Measurements from ENCODE around the gene EFR3B.
"Not testable (repeated sequence)": the region's sequence is repeated elsewhere in the genome, so short reads cannot be mapped to it uniquely, and the experiment has no call there.

Gene EFR3B, protein sequence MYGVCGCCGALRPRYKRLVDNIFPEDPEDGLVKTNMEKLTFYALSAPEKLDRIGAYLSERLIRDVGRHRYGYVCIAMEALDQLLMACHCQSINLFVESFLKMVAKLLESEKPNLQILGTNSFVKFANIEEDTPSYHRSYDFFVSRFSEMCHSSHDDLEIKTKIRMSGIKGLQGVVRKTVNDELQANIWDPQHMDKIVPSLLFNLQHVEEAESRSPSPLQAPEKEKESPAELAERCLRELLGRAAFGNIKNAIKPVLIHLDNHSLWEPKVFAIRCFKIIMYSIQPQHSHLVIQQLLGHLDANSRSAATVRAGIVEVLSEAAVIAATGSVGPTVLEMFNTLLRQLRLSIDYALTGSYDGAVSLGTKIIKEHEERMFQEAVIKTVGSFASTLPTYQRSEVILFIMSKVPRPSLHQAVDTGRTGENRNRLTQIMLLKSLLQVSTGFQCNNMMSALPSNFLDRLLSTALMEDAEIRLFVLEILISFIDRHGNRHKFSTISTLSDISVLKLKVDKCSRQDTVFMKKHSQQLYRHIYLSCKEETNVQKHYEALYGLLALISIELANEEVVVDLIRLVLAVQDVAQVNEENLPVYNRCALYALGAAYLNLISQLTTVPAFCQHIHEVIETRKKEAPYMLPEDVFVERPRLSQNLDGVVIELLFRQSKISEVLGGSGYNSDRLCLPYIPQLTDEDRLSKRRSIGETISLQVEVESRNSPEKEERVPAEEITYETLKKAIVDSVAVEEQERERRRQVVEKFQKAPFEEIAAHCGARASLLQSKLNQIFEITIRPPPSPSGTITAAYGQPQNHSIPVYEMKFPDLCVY

DNA sequence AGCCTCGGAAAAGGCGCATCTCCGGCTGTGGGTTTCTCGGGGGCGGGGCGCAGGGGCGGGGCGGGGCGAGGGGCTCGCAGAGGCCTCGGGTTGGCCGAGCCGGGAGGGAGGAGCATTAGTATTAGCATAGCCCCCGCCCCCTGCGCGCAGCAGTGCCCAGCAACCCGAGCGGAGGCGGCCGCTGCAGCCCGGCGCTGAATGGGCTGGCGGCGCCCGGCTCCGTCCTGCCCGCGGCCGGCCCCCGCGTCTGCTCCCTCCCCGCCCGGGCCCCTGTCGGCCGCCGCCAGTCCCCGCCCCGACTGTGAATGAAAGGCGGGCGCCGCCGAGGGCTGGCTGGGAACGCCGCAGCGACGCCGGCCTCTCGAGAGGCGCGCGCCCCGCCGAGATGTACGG, at the start of gene EFR3B:
Gene EFR3B, plus strand, starts transcription at position 149 of the 393 bp plus-strand sequence. Its CDS starts 237 bp downstream, at position 386.
- DNase-seq (ENCODE audit: low spot score), result peak; percentile 99

DNA sequence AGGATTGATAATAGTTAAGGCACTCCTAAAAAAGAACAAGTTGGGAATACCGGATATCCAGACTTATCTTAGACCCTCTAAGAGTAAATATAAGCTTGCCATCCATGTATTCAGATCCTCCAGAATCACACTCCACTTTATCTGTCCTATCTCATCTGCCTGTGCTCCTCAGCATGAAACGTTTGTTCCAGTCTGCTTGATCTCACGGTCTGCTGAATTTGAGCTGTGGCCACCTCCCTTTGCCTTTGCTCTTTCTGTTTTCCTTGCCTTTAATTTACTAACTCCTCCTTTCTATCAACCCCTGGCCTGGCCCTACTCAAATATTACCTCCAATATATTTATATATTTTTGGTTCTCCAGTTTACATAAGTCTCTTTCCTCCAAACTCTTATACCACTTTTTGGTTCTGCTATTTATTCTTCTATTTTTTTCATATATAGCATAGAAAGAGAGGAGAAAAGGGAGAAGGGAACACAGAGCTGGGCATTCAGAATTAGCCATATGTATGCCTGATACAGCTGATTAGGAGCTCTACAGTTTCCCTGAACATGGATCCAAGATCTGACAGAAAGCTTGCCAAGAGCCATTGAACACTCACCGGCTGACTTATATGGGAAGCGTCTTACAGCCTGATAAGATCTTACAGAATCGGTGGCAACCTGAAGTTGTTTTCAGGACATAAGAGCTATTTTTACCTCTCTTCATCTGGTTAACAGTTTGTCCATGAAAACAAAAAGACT, 48.3 kb upstream of the EFR3B start:
- DNase-seq (ENCODE audit: low spot score), result no peak

DNA sequence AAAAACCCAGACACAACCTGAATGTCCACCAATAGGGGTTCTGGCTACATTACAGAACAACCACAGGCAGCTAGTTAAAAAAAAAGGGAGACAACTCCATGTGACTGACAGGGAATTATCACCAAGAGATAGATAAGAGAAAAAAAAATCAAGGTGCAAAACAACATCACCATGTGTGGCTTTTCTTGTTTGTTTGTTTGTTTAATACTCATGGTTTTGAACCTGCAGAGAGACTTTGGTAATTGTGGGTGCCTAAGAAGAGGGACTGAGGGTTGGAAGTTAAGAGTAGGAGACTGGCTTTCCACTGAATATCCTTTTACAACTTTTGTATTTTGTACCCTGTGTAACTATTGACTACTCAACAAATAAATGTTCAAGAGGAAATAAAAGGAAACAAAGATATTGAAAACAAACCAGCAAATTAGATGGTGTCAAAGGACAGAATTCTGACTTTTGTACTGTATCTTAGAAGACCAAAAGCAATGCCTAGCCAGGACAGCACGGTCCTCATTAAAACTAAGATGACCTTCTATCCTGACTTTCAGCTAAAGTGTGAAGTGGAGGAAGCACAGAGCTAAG, 47.6 kb upstream of the EFR3B start:
- DNase-seq (ENCODE audit: low spot score), result no peak

DNA sequence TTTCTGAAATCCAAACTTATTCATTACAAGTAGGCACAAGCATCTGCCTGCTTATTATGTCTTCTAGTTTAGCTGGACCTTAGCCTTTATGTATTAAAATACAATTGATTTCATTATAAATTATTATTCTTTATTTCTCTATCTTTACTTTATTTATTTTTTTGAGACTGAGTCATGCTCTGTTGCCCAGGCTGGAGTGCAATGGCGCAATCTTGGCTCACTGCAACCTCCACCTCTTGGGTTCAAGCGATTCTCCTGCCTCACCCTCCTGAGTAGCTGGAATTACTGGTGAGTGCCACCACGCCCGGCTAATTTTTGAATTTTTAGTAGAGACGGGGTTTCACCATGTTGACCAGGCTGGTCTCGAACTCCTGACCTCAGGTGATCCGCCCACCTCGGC, 42.8 kb upstream of the EFR3B start:
- DNase-seq (ENCODE audit: low spot score), result not testable (repeated sequence)

DNA sequence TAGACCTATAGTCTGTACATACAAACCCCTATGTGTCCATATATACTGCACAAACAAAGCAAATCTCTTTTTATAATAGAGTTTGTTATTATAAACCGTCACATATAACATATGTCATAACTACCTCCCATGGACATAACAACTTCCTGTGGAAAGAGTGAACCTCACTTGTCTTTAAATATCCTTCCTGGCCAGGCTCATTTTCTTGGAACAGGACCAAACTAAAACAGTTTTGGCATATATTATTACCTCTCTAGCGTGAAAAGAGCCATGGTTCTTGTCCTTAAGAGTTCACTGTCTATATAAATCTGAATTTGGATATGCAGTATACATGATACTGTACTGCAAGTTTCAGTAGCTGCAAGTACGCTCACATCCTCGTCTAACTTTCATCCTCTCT, 41.8 kb upstream of the EFR3B start:
- DNase-seq (ENCODE audit: low spot score), result no peak

DNA sequence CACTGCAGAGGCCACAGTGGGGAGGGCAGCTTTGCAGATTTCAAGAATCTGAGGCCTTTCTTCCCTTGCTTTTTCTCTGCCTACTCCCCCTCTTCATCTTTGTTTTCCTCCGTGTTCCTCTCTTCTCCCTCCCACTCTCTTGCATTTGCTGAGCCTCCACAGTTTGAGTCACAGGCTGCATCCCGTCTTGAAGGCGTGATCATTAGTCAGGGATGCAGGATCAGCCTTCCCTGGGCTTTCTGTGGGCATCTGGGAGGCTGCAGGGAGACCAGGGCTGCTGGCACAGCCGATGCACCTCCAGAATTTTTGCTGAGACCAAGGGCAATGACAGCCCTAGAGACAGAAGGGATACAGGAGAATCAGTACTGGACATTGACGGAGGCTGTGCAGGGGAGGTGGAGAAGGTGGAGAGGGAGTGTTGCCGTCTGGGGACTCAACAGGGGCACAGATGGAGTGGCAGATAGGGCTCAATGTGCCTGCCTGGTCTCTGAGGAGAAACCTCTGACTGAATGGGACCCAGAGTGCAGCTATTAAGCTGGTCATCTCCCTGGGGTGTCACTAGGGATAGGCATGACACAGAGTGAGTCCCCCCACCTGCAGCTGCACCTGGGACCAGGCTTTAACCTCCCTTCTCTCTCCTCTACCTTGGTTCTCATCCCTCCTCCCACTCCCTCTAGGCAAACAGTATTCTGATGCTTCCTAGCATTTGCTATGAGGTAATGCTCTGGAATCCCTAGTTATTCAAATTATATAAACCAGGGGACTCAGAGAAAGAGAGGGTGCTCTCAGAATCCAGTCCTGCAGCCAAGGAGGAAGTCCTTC, 41.2 kb upstream of the EFR3B start:
- peak; percentile 28 for DNase-seq (ENCODE audit: low spot score)

DNA sequence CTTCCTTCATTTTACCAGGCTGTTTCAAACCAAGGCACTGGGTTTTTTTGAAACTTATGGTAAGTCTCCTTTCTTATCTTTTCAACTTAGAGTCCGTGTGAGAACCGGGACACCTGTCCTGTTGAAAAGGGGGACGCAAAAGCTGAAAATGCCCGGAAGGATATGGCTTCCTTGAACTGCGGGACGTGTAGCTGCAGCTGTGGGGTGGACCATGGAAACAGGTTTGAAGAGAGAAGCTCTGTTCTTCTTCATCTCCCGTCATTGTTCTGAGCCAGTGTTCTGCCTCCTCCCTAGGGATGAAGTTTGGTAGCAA, 40.6 kb upstream of the EFR3B start:
- no peak for DNase-seq (ENCODE audit: low spot score)

DNA sequence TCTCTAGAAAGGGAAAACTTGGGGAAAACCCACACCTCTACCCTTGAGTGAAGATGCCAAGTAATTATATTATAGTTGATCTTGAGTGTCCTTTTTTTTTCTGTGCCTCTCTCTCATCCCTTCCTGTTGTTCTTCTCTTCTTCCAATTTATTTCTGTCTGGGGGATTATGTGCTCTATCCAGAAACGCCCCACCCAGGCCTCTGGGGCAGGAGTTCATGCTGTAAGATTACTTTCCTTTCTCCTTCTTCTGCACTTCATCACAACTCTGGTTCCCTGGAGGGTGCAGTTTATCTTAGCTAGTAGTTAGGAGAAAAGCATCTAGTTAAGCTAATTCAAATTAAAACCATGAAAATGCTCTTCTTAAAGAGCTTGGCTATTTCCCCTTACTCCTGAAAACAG, 39.8 kb upstream of the EFR3B start:
- no peak for DNase-seq (ENCODE audit: low spot score)

DNA sequence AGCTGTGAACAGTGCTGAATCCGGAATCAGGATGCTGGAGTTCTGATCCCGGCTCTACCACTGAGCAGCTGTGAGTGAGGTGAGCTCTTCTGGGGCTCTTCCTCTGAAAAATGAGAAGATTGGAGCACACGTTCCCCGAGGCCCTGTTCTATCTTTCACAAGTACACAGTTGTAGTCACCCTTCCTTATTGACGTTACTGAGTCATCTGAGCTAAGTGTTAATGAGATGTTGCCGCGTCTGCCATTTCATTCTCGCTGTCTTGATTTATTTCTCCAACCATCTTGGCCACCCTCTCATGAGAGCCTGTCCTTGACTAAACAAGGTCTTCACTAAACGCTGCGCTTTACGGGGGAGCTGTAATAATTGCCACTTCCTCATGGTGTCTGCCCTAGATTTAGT, 31.9 kb upstream of the EFR3B start:
- DNase-seq (ENCODE audit: low spot score), result no peak

DNA sequence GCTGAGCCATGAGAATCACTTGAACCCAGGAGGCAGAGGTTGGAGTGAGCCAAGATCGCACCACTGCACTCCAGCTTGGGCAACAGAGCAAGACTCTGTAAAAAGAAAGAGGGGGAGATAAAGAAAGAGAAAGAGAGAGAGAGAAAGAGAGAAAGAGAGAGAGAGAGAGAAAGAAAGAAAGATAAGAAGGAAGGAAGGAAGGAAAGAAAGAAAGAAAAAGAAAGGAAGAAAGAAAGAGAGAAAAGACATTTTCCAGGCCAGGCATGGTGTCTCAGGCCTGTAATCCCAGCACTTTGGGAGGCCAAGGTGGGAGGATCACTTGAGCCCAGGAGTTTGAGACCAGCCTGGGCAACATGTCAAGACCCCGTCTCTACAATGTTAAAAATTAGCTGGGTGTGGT, 30.5 kb upstream of the EFR3B start:
- not testable (repeated sequence) for DNase-seq (ENCODE audit: low spot score)

DNA sequence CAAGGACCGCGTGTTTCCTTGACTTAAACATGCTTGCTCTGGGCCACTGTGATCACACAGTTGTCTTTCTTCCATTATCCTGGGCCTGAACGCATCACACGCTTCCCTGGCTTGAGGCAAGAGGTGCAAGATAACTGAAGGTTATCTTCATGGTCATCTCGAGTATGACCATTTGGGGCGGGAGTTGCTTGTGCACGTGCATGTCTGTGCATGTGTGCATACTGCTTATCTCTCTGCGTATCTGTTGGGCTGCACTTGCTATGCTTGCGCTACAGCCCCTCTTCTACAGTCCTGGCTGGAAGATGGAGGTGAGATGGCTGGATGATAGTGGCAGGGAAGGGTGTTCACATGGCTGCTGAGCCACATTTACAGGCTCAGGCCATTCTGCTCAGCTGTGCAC, 27.2 kb upstream of the EFR3B start:
- no peak for DNase-seq (ENCODE audit: low spot score)

DNA sequence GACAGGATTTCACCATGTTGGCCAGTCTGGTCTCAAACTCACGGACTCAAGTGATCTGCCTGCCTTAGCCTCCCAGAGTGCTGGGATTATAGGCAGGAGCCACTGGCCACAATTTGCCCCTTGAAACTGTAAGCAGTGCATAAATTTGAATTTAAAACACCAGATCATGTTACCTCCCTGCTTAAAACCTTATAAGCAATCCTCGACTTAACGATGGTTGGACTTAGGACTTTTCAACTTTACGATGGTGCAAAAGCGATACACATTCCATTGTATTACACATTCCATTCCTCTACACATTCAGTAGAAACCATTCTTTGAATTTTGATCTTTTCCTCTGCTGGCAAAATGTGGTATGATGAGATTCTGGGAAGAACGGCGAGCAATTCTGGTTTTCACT, 23.2 kb upstream of the EFR3B start:
- no peak for DNase-seq (ENCODE audit: low spot score)

DNA sequence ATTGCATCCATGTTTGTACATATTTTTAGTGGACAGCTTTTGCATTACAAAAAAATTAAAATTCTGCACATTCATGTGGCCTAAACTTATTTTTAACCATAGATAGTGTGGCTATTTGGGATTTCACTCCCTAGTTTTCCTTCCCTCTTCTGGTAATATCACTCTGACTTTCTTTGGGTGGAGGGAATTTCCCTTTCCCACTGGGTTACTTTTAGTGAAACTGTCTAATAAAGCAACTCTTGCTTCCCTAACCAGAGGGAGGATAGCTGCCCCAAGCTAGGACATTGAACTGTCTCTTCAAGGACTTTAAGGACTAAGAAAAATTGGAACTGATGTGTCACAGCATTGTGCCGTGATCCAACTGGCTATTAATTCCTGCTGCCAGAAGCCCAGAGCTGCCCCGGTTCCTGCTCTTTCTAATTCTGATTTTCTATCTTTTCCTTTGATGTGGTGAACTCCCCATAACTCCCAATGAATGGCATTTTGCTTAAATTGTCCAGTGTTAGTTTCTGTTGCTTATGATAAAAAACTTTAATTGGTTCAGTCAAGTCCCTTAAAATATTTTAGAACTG, 20.0 kb upstream of the EFR3B start:
- DNase-seq (ENCODE audit: low spot score), result no peak

DNA sequence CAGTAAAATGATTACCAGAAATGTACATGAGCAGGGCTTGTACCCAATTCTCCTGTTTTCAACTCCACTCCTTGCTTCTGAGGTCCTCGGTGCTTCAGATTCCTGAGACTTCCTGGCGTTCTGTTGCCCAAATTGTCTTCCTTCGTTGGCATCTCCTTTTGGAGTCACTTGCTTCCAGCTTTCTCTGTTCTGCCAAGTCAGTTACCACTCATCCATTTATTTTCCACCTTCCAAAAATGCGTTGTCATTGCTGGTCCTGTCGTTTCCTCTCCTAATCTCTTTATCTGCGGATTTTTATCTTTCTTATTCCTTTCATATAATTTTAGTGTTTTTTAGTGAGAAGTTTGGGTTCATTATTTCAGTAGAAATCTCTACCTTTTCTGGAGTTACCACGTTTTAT, 18.5 kb upstream of the EFR3B start:
- no peak for DNase-seq (ENCODE audit: low spot score)

DNA sequence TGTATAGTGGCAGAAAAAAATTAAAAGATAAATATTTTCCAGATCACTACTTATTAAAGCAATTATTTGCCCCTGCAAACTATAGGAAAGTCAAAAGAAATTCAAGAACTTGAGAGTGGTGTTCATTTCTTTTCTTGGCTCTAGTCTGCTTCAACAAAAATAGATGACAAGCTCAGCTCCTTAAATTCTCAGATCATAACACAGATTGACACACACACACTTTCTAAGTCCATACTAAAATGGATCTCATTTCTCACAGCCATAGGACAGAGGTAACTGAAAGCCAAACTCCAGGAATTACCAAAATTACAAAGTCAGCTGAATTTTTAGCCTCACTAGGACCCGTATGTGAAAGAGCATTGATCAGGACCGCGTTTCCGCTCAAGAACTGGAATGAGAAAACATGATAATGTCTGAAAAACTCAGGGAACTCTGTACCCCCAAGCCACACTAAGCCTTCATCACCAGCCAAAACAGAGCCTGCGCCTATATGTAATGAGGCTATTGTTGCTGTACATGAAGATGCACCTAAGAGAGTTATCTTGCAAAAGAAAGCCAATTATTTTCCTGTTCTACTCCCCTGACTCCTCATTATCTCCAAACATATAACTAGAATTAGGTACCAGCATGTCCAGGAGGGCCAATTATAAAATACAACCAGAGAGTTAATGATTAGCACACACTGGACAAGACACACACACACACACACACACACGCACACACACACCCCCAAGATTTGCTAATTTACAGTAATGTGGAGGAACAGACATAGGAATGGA, 16.5 kb upstream of the EFR3B start:
- DNase-seq (ENCODE audit: low spot score), result no peak

DNA sequence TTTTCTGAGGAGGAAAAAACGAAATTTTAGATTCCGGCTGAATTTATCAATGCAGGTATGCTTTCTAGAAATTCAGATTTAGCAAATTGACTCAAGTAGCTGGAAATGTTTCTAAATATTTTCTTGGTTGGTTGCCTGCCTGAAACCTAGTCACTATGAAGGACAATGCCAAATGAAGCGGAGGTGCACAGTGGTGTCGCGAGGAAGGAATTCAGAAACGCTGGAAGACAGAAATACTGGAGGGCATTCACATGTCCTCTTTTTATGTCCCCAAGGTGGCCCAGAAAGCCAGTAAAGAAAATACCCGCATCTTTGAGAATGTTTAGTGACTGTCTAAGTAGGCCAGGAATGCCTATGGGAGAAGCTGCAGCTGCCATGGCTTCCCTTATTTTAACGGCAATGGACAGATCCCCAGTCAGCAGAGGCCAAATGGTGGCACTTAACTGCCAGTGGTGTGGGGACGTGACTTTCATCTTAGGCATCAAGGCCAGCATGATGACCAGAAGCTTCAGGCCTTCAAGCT, 15.8 kb upstream of the EFR3B start:
- no peak for DNase-seq (ENCODE audit: low spot score)

DNA sequence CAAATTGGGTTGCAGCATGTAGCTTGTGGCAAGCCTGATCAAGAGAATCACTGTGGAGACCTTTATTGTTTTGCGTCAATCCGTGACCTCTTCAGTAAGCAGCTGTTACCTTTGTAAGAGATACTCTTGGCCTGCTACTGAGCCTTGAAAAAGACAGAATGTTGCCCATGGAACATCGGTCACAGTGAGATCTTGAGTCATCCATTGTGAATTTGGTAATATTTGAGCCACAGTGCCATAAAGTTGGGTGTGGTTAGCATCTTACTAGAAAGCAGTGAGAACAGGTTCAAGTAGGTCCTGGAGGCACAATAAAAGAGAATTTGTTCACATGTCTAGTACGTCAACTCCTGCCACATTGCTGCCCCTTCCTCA, 12.7 kb upstream of the EFR3B start:
- DNase-seq (ENCODE audit: low spot score), result no peak

DNA sequence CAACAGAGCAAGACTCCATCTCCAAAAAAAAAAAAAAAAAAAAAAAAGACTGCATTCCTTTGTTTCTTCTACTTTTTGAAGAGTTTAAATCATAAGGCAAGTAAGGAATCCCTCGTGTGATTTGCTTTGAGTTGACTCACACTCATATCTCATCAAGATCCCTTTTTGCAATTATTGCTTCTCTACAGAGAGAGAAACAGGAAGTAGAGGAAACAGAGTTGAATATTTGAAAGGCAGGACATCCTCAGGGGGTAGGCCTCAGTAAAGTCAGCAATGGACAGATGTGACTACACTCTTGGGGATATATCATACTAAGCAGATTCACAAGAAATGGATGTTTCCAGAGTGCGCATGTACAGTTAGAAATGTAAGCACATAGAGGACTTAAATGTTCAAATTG, 11.2 kb upstream of the EFR3B start:
- DNase-seq (ENCODE audit: low spot score), result no peak

DNA sequence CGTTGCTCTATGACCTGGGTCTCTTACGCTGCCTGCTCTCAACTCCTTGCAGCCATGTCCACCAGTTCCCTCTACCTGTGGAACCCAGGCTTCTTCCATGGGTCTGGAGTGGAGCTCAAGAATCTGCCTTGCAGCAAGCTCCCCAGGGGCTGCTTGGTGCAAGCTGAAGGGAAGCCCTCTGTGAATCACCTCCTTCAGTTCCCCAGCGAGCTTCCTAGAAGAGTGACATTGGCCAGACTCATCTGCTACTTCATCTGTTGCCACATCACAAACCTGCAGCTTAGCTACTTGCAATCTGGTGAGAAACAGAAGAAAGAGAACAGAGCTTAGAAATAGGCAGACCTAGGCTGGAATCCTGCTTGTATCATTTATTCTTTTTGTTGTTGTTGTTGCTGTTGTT, 9.8 kb upstream of the EFR3B start:
- DNase-seq (ENCODE audit: low spot score), result no peak

DNA sequence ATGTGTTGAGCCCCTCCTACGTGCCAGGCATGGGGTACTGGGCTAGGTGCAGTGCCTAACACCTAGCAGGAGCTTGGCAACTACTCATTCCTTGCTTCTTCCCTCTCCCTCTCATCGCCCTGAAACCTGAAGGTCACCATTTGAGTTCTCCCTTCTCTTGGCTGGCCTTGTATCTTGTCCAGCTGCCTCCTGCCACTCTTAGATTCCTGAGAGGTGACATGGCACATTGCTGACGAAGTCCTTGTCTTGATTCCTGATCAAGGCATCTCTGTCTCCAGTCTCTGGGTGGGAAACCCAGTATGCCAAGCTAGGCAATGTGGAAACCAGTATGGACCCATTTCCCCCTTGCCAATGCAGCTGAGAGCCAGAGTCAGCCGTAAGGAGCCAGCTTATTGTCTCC, 9.0 kb upstream of the EFR3B start:
- DNase-seq (ENCODE audit: low spot score), result no peak

All from AG08396 (cell line).